ENCODE results near the gene CBARP.

The CBARP gene

DNA sequence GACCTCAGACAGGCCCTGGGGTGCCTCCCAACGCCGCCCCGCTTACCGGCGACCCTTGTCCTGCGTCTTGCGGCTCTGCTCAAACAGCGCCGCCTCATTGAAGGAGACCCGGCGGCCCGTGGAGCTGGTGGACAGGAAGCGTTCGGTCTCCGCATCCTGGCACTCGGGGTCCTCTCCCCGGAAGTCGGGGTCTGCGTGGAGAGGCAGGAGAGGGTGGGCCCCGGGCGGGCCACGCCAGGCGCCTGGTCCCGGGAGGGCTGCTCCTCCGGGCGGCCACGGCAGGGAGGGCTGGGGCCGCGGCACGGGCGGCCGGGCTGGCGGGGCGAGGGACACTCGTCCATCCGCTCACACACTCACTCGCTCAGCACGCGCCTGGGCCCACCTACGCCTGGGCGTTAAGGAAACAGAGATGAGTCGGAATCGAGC, 2.8 kb downstream of the CBARP start:
- H3K4me3 Mint-ChIP-seq = no peak overlapping the region
- H3K4me1 Mint-ChIP-seq (ENCODE audit: low read depth) = peaks cover 9% of the 10 kb centered on the region
- H3K27ac Mint-ChIP-seq = no peak overlapping the region
- H3K36me3 Mint-ChIP-seq (ENCODE audit: low read depth) = no peaks in the 10 kb centered on the region
- H3K27me3 Mint-ChIP-seq (ENCODE audit: low read depth) = peaks cover 17% of the 10 kb centered on the region
- no peaks in the 10 kb centered on the region for H3K9me3 Mint-ChIP-seq

- Mint-ChIP-seq H3K9me3 (no peaks in the 10 kb centered on the region), H3K4me3 (no peak overlapping the region), H3K4me1 (ENCODE audit: low read depth) (peaks cover 7% of the 10 kb centered on the region), H3K36me3 (ENCODE audit: low read depth) (no peaks in the 10 kb centered on the region), H3K27me3 (ENCODE audit: low read depth) (peaks cover 12% of the 10 kb centered on the region), H3K27ac (no peak overlapping the region)
These were observed 3.5 kb downstream of the CBARP start for GRCh38 chr19:1234051-1234954.

GRCh38 chr19:1233115-1233667, 4.6 kb downstream of the CBARP start:
- Mint-ChIP-seq H3K4me3 (no peak overlapping the region), H3K4me1 (ENCODE audit: low read depth) (no peaks in the 10 kb centered on the region)

DNA sequence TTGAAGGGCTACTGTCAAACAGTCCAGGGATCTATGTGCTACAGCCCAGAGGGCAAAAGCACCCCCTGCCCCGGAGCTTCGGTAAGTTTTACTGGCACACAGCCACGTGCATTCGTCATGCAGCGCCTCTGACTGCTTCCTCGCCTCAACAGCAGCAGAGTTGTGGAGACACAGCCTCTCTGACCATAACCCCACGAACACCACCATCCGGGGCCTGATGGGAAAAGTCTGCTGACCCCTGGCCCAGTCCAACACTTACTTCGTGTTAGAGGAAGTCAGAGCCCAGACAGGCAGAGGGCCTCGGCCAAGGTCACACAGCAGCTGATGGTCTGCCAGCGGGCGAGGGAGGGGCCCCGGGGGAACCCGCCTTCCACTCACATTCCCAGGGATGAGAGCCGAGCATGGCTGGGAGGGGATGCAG, 5.1 kb downstream of the CBARP start:
- Mint-ChIP-seq H3K4me1 (ENCODE audit: low read depth) (no peaks in the 10 kb centered on the region), H3K9me3 (no peaks in the 10 kb centered on the region), H3K27me3 (ENCODE audit: low read depth) (no peaks in the 10 kb centered on the region), H3K4me3 (no peak overlapping the region), H3K36me3 (ENCODE audit: low read depth) (no peaks in the 10 kb centered on the region), H3K27ac (no peak overlapping the region)

More at GRCh38 chr19:1233115-1233667, 4.6 kb downstream of the CBARP start:
- Mint-ChIP-seq H3K27me3 (ENCODE audit: low read depth) (peaks cover 1% of the 10 kb centered on the region), H3K9me3 (no peaks in the 10 kb centered on the region), H3K36me3 (ENCODE audit: low read depth) (no peaks in the 10 kb centered on the region), H3K27ac (no peak overlapping the region)

- Mint-ChIP-seq H3K4me3 (no peak overlapping the region), H3K9me3 (no peaks in the 10 kb centered on the region), H3K27me3 (ENCODE audit: low read depth) (no peaks in the 10 kb centered on the region), H3K4me1 (ENCODE audit: low read depth) (no peaks in the 10 kb centered on the region), H3K27ac (no peak overlapping the region), H3K36me3 (ENCODE audit: low read depth) (no peaks in the 10 kb centered on the region)
These were observed 5.8 kb downstream of the CBARP start for GRCh38 chr19:1231729-1232637.

DNA sequence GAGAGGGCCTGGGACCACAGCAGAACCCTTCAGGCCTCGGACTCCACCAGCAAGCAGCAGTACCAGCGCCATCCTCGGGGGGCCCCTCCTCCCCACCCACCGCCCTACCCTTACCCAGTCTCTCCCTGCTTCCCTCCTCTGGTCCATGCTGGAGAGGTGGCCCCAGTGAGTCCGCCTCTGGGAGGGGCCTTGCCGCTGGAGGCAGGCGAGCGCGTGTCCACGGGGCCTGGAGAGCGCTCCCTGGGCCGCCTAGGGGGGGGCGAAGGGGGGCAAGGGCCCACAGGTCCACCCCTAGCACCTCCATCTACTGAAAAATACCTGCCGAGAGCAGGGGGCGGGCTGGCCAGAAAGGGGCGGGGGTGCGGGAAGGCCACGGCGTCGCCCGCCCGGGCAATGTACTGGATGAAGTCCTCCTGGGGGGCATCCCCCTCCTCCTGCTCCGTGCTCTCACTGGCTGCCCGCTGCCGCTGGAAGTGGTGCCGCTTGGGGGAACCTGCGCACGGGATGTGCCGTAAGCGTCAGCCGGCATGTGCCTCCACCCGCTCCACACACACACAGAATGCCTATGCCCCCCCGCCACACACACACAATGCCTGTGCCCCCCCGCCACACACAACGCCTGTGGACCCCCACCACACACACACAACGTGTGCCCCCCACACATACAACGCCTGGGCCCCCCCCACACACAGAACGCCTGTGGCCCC, 6.9 kb downstream of the CBARP start:
- Mint-ChIP-seq H3K27ac (no peak overlapping the region), H3K27me3 (ENCODE audit: low read depth) (no peaks in the 10 kb centered on the region), H3K9me3 (no peaks in the 10 kb centered on the region), H3K4me1 (ENCODE audit: low read depth) (no peaks in the 10 kb centered on the region), H3K36me3 (ENCODE audit: low read depth) (no peaks in the 10 kb centered on the region), H3K4me3 (no peak overlapping the region)

DNA sequence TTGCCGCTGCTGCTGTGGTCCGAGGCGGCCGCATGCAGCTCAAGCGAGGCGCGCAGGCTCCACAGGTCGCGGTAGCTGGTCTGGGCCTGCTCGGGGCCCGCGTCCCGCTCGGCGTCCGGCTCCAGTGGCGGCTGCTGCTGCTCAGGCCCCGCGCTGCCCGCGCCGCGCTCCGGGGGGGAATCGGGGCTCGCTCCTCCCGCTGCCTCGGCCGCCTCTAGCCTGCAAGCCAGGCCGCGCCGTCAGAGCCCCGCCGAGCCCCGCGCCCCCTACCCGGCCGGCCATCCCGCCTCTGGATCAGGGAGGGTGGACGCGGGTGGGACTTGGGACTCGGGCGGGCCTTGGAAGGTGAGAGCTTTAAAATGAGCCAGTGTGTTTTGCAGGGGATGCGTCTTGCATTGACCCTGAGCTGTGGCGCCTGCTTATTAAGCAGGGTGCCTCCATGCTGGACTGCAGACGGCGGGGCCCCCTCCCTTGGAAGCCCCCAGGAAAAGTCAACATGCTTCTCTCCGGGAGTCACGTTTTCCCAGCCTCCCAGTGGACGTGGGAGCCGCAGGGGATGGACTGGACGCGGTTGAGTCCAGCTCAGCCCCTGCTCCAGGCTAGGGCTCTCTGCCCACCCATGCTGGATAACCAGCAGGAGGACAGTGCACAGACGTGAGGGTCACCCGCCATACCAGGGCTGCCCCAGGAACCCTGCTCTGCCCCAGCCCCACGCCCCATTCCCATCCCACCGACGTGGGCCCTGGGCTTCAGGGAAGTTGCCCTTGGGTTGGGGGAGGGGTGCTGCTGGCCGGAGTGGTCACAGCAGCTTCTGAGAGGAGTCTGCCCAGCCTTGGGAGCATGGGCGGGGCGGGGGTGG, 7.7 kb downstream of the CBARP start:
- H3K9me3 Mint-ChIP-seq = no peaks in the 10 kb centered on the region
- no peaks in the 10 kb centered on the region for H3K27me3 Mint-ChIP-seq (ENCODE audit: low read depth)
- H3K36me3 Mint-ChIP-seq (ENCODE audit: low read depth) = no peaks in the 10 kb centered on the region
- no peak overlapping the region for H3K27ac Mint-ChIP-seq
- no peaks in the 10 kb centered on the region for H3K4me1 Mint-ChIP-seq (ENCODE audit: low read depth)
- H3K4me3 Mint-ChIP-seq = no peak overlapping the region

DNA sequence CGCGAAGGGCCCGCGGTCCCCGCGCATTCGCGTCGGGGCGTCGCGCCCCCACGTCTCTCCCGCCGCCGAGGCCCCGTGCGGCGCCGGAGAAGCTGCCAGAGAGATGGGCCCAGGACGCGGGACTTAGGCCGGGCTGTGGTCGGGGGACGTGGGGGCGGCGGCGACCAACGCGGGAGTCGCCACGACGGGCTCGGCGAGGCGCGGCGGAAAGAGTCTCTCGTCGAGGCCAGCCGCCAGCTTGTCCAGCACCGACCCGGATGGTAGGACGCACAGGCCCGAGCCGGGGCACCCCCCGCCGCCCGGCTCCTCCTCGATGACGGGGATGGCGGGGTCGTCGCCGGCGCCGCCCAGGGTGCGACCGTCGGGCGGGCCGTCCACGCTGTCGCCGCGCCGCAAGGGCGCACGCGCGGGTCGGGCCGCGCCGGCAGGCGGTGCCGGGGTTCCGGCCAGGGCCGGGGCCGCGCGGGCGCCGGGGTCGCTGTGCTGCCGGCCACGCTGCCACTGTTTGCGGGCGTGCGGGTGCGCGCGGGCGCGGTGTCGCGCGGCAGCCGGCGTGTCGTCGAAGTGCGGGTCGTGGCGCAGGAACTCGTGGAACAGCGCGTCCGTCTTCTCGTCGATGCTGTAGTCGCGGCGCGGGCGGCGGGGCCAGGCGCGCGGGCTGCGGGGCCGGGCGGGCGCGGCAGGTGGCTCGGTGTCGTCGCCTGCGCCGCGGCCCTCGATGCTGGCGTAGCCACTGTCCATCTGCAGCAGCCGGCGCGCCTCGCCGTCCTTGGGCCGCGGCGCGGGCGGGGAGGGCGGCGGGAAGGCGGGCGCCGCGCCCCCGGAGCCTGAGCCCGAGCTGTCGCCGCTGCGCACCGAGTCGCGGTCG, 8.5 kb downstream of the CBARP start:
- H3K4me3 Mint-ChIP-seq = no peak overlapping the region
- H3K27ac Mint-ChIP-seq = no peak overlapping the region
- no peaks in the 10 kb centered on the region for H3K36me3 Mint-ChIP-seq (ENCODE audit: low read depth)
- H3K9me3 Mint-ChIP-seq = no peaks in the 10 kb centered on the region
- H3K27me3 Mint-ChIP-seq (ENCODE audit: low read depth) = no peaks in the 10 kb centered on the region
- H3K4me1 Mint-ChIP-seq (ENCODE audit: low read depth) = no peaks in the 10 kb centered on the region

- no peaks in the 10 kb centered on the region for H3K27me3 Mint-ChIP-seq (ENCODE audit: low read depth)
- H3K36me3 Mint-ChIP-seq (ENCODE audit: low read depth) = no peaks in the 10 kb centered on the region
- H3K4me1 Mint-ChIP-seq (ENCODE audit: low read depth) = no peaks in the 10 kb centered on the region
- H3K9me3 Mint-ChIP-seq = no peaks in the 10 kb centered on the region
- H3K27ac Mint-ChIP-seq = no peak overlapping the region
- no peak overlapping the region for H3K4me3 Mint-ChIP-seq
These were observed 9.4 kb downstream of the CBARP start for GRCh38 chr19:1228161-1228957.

DNA sequence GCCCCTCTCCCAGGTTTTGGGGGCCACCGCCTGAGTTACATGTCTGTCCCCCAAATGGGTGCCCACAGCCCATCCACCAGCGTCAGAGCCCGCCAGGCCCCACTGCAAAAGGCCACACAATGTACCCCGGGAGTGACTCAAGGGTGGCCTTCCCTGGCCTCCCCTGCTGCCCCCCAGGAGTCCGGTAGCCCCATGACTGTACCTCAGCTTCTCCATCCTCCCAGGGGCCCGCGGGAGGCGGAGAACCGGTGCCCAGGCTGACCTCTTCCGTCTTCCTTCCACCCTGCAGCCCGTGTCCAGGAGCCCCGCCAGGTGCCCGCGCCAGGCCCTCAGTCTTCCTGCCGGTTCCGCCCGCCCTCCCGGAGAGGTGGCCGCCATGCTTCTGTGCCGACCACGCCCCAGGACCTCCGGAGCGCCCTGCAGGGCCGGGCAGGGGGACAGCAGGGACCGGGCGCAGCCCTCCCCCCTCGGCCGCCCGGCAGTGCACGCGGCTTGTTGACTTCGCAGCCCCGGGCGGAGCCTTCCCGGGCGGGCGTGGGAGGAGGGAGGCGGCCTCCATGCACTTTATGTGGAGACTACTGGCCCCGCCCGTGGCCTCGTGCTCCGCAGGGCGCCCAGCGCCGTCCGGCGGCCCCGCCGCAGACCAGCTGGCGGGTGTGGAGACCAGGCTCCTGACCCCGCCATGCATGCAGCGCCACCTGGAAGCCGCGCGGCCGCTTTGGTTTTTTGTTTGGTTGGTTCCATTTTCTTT, 10.3 kb downstream of the CBARP start:
- Mint-ChIP-seq H3K9me3 (no peaks in the 10 kb centered on the region), H3K36me3 (ENCODE audit: low read depth) (no peaks in the 10 kb centered on the region), H3K4me1 (ENCODE audit: low read depth) (no peaks in the 10 kb centered on the region), H3K27me3 (ENCODE audit: low read depth) (no peaks in the 10 kb centered on the region), H3K4me3 (no peak overlapping the region), H3K27ac (no peak overlapping the region)

GRCh38 chr19:1226522-1227303, 11.1 kb downstream of the CBARP start:
- no peak overlapping the region for H3K27ac Mint-ChIP-seq

More at GRCh38 chr19:1226522-1227303, 11.1 kb downstream of the CBARP start:
- H3K27me3 Mint-ChIP-seq (ENCODE audit: low read depth) = no peaks in the 10 kb centered on the region
- H3K4me3 Mint-ChIP-seq = no peak overlapping the region
- no peaks in the 10 kb centered on the region for H3K9me3 Mint-ChIP-seq
- H3K36me3 Mint-ChIP-seq (ENCODE audit: low read depth) = no peaks in the 10 kb centered on the region
- H3K4me1 Mint-ChIP-seq (ENCODE audit: low read depth) = no peaks in the 10 kb centered on the region
